HepG2 (cell line): ENCODE results near the gene ABHD1. TPM values are rescaled to one million over a fixed set of nuclear protein-coding genes. Genes with fewer than 3 reads are reported as not detected.

Experiments used
- CEBPG ChIP-seq: IDR thresholded peaks from 2 replicates; pipeline ENCODE4 v1.6.1; 2016
- HDAC2 ChIP-seq: sonication (generic); formaldehyde crosslinking; IDR thresholded peaks from 2 replicates; pipeline ENCODE4 v1.4.0; 2020; ENCODE audit warnings: missing genetic modification reagents
- PATZ1 ChIP-seq: sonication (generic); formaldehyde crosslinking; IDR thresholded peaks from 2 replicates; pipeline ENCODE4 v1.4.0; 2020; ENCODE audit warnings: missing genetic modification reagents
- PITX1 ChIP-seq: sonication (generic); formaldehyde crosslinking; IDR thresholded peaks from 2 replicates; pipeline ENCODE4 v1.5.1; 2020; ENCODE audit warnings: mild to moderate bottlenecking, missing genetic modification reagents
- POGK ChIP-seq: sonication (generic); formaldehyde crosslinking; conservative IDR thresholded peaks from 2 replicates; pipeline ENCODE4 v1.8.0; 2022; ENCODE audit warnings: mild to moderate bottlenecking, moderate library complexity, missing genetic modification reagents
- SNAPC4 ChIP-seq: sonication (generic); formaldehyde crosslinking; IDR thresholded peaks from 2 replicates; pipeline ENCODE4 v1.4.0; 2020; ENCODE audit warnings: mild to moderate bottlenecking, missing genetic modification reagents
- SP1 ChIP-seq, 2 experiments: fragments of 450-650 bp in 1 of 2; sonication (generic) in 1 of 2; formaldehyde crosslinking in 1 of 2; IDR thresholded peaks; 2 replicates each; pipeline versions ENCODE4 v1.4.0 to v1.6.1; 2016 to 2020; ENCODE audit warnings: missing genetic modification reagents in 1 of 2
- TFE3 ChIP-seq: IDR thresholded peaks from 2 replicates; pipeline ENCODE4 v1.6.1; 2016
- THAP9 ChIP-seq: sonication (generic); formaldehyde crosslinking; IDR thresholded peaks from 2 replicates; pipeline ENCODE4; 2020; ENCODE audit warnings: missing genetic modification reagents, mild to moderate bottlenecking, borderline replicate concordance
- ZNF576 ChIP-seq: sonication (generic); formaldehyde crosslinking; IDR thresholded peaks from 2 replicates; pipeline ENCODE4 v1.4.0; 2020; ENCODE audit warnings: mild to moderate bottlenecking, missing genetic modification reagents
- ZNF737 ChIP-seq: sonication (generic); formaldehyde crosslinking; IDR thresholded peaks from 2 replicates; pipeline ENCODE4 v1.5.0; 2020; ENCODE audit warnings: missing genetic modification reagents, mild to moderate bottlenecking, borderline replicate concordance
- ZNF800 ChIP-seq: sonication (generic); formaldehyde crosslinking; IDR thresholded peaks from 2 replicates; pipeline ENCODE4 v1.4.0; 2020; ENCODE audit warnings: missing genetic modification reagents
- polyA plus RNA-seq, 8 experiments: library from polyadenylated mRNA; depleted of rRNA in 3 of 8; stranded (reverse) in 7 of 8; unstranded in 1 of 8; fragments of >200 nt; fragmentation: Illumina TruSeq in 4 of 8; extraction: Trizol in 4 of 8; gene quantifications; 2 replicates each; pipeline versions ENCODE4 v1.2.1 to v1.2.3, GENCODE V29; 2011 to 2016; ENCODE audit warnings: low read depth in 4 of 8, missing spikeins in 1 of 8, mixed read lengths in 1 of 8; ENCODE audit not compliant: insufficient read depth in 1 of 8
- total RNA-seq, 5 experiments: library from RNA; depleted of rRNA; stranded (reverse); fragments of >200 nt; fragmentation: Illumina TruSeq; extraction: Trizol; gene quantifications; 2 replicates each; pipeline ENCODE4 v1.2.3, GENCODE V29; 2016; ENCODE audit warnings: low read depth in 1 of 5

The ABHD1 gene
- total and polyA plus RNA-seq, 2 of the 13 experiments (the other 11 are each of a cell fraction or from before 2014, with no cell fraction given): 0.04 to 0.81 TPM

- TF ChIP-seq THAP9 (CRISPR knock-in tag): 0 out of 2 replicates have a peak, but pooled peaks have one; percentile 3
- peak; percentile 43; the same call in 1 of the 2 replicates for TF ChIP-seq ZNF800
- 0 out of 2 replicates have a peak, but pooled peaks have one; percentile 30 for TF ChIP-seq HDAC2 (CRISPR knock-in tag)
- no peak for TF ChIP-seq SP1 (IDR thresholded peaks at IDR 0.05)
- TF ChIP-seq SP1 (CRISPR knock-in tag; IDR thresholded peaks at IDR 0.05): no peak
- 0 out of 2 replicates have a peak, but pooled peaks have one; percentile 12 for TF ChIP-seq SNAPC4 (CRISPR knock-in tag)
- TF ChIP-seq PITX1: peak; percentile 66
- TF ChIP-seq PATZ1 (CRISPR knock-in tag): 0 out of 2 replicates have a peak, but pooled peaks have one; percentile 60
- no peak for TF ChIP-seq ZNF737 (CRISPR knock-in tag)
- TF ChIP-seq ZNF576 (CRISPR knock-in tag): no peak
- TF ChIP-seq CEBPG (CRISPR knock-in tag): no peak
- TF ChIP-seq TFE3 (CRISPR knock-in tag): peak; percentile 29; the same call in 1 of the 2 replicates
- TF ChIP-seq POGK (CRISPR knock-in tag): no peak
Observed at GRCh38 chr2:27085673-27086089, 37.9 kb upstream of the ABHD1 start (continued).
